Neural progenitor cell (in vitro differentiated cells): ENCODE results near the gene IMPDH1. TPM values are rescaled to one million over a fixed set of nuclear protein-coding genes. Genes with fewer than 3 reads are reported as not detected.

ENCODE experiments used
- DNase-seq: peaks from one replicate; pipeline ENCODE4 v3.0.0-alpha.2; 2016; ENCODE audit warnings: low spot score
- H2AFZ ChIP-seq: fragments of 200-600 bp; sonication (generic); replicated peaks from 2 replicates; pipeline ENCODE4 v1.6.1; 2016; ENCODE audit warnings: antibody characterized with exemption
- H3F3A ChIP-seq: fragments of 200-600 bp; sonication (generic); 2 replicates; pipeline ENCODE4 v1.6.1; 2016; ENCODE audit warnings: antibody characterized with exemption, low read depth
- H3K27ac ChIP-seq: fragments of 200-600 bp; sonication (generic); 2 replicates; pipeline ENCODE4 v1.5.1; 2016; ENCODE audit warnings: mild to moderate bottlenecking
- H3K27me3 ChIP-seq: fragments of 200-600 bp; sonication (generic); 2 replicates; pipeline ENCODE4 v1.6.1; 2016; ENCODE audit warnings: mild to moderate bottlenecking, moderate library complexity
- H3K36me3 ChIP-seq: fragments of 200-600 bp; sonication (generic); 2 replicates; pipeline ENCODE4 v1.5.1; 2016
- H3K4me1 ChIP-seq: fragments of 200-600 bp; sonication (generic); 2 replicates; pipeline ENCODE4 v1.6.1; 2016; ENCODE audit warnings: mixed run types
- H3K4me2 ChIP-seq: fragments of 200-600 bp; sonication (generic); 2 replicates; pipeline ENCODE4 v1.6.1; 2016
- H3K4me3 ChIP-seq: fragments of 200-600 bp; sonication (generic); 2 replicates; pipeline ENCODE4 v1.5.1; 2016
- H3K79me2 ChIP-seq: fragments of 200-600 bp; sonication (generic); 2 replicates; pipeline ENCODE4 v1.6.1; 2016; ENCODE audit warnings: low read depth
- H3K9ac ChIP-seq: fragments of 200-600 bp; sonication (generic); 2 replicates; pipeline ENCODE4 v1.6.1; 2016
- H3K9me3 ChIP-seq: fragments of 200-600 bp; sonication (generic); 2 replicates; pipeline ENCODE4 v1.5.1; 2016; ENCODE audit warnings: low read depth
- H4K20me1 ChIP-seq: fragments of 200-600 bp; sonication (generic); 2 replicates; pipeline ENCODE4 v1.6.1; 2016; ENCODE audit warnings: low read depth
- H3K27ac Mint-ChIP-seq: 3 replicates; pipeline ENCODE4 v1.8.0; 2021; ENCODE audit warnings: mixed read lengths
- H3K27me3 Mint-ChIP-seq: 2 replicates; pipeline ENCODE4 v1.8.0; 2022; ENCODE audit warnings: low read depth, mild to moderate bottlenecking, inconsistent platforms, moderate library complexity, mixed read lengths; ENCODE audit not compliant: insufficient read depth
- H3K36me3 Mint-ChIP-seq: 3 replicates; pipeline ENCODE4 v1.8.0; 2021; ENCODE audit warnings: mixed read lengths
- H3K4me1 Mint-ChIP-seq: 3 replicates; pipeline ENCODE4 v1.8.0; 2021; ENCODE audit warnings: mixed read lengths
- H3K4me3 Mint-ChIP-seq: 3 replicates; pipeline ENCODE4 v1.8.0; 2021; ENCODE audit warnings: mild to moderate bottlenecking, moderate library complexity, mixed read lengths
- H3K9me3 Mint-ChIP-seq: 3 replicates; pipeline ENCODE4 v1.8.0; 2020; ENCODE audit warnings: mixed read lengths
- CTCF ChIP-seq: fragments of 200-600 bp; sonication (generic); IDR thresholded peaks from 2 replicates; pipeline ENCODE4 v1.5.1; 2017; ENCODE audit warnings: antibody characterized with exemption, mild to moderate bottlenecking
- EZH2 ChIP-seq: fragments of 200-600 bp; sonication (generic); IDR thresholded peaks from 2 replicates; pipeline ENCODE4 v1.6.1; 2017; ENCODE audit warnings: antibody characterized with exemption, mild to moderate bottlenecking, moderate library complexity
- EZH2phosphoT487 ChIP-seq: fragments of 200-600 bp; sonication (generic); IDR thresholded peaks from 2 replicates; pipeline ENCODE4 v1.6.1; 2017; ENCODE audit warnings: antibody characterized with exemption
- total RNA-seq: library from RNA; depleted of rRNA; stranded (reverse); fragments of >200 nt; gene quantifications from 2 replicates; pipeline ENCODE4 v1.2.3, GENCODE V29; 2015; ENCODE audit warnings: low replicate concordance

IMPDH1 gene
- total RNA-seq, 1 donor from 2014 or later: 17.0 TPM

GRCh38 chr7:128385988-128386925, 23.5 kb downstream of the IMPDH1 start:
- Histone ChIP-seq H3K36me3 (no peaks in the 10 kb centered on the region), H3F3A (peaks cover 19% of the 10 kb centered on the region), H3K27ac (no peak overlapping the region), H3K27me3 (peaks cover 16% of the 10 kb centered on the region), H2AFZ (no peak overlapping the region), H3K9ac (no peak overlapping the region), H3K79me2 (no peaks in the 10 kb centered on the region), H3K9me3 (no peaks in the 10 kb centered on the region), H3K4me2 (no peak overlapping the region), H3K4me3 (no peak overlapping the region), H3K4me1 (peaks cover 37% of the 10 kb centered on the region), H4K20me1 (no peaks in the 10 kb centered on the region)
- TF ChIP-seq EZH2: no peak
- no peak for TF ChIP-seq EZH2phosphoT487
- no peak for TF ChIP-seq CTCF
- H3K36me3 Mint-ChIP-seq: peaks cover 2% of the 10 kb centered on the region
- peaks cover 58% of the 10 kb centered on the region for H3K4me1 Mint-ChIP-seq
- no peak overlapping the region for H3K4me3 Mint-ChIP-seq
- peaks cover 4% of the 10 kb centered on the region for H3K27me3 Mint-ChIP-seq
- no peak for DNase-seq
- H3K27ac Mint-ChIP-seq: no peak overlapping the region
- H3K9me3 Mint-ChIP-seq: no peaks in the 10 kb centered on the region

DNA sequence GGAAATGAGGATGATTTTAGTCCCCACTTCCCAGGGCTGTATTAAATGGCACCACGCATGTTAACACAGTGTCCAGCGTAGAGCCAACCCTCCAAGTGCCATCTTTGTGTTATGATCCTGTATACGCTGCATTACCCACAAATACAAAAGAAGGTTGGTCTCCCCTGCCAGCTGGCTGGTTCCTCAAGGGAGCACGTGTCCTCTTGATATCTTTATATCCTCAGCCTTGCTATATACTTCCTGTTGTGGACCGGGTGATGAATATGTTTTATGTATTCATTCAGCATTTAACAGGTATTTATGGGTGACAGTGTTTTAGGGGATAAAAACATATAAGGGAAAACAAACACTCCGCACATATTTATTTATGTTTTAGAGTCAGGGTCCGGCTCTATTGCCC, 25.1 kb downstream of the IMPDH1 start:
- Histone ChIP-seq H3K4me2 (no peak overlapping the region), H4K20me1 (no peaks in the 10 kb centered on the region), H3K4me1 (peaks cover 46% of the 10 kb centered on the region), H3K27me3 (peaks cover 16% of the 10 kb centered on the region), H3F3A (peaks cover 22% of the 10 kb centered on the region), H3K36me3 (no peaks in the 10 kb centered on the region), H3K9me3 (no peaks in the 10 kb centered on the region), H3K9ac (no peak overlapping the region), H3K79me2 (no peaks in the 10 kb centered on the region), H3K27ac (no peak overlapping the region), H2AFZ (no peak overlapping the region), H3K4me3 (no peak overlapping the region)
- Mint-ChIP-seq H3K27me3 (peaks cover 8% of the 10 kb centered on the region), H3K27ac (no peak overlapping the region), H3K4me3 (no peak overlapping the region), H3K4me1 (peaks cover 61% of the 10 kb centered on the region), H3K9me3 (no peaks in the 10 kb centered on the region), H3K36me3 (no peaks in the 10 kb centered on the region)
- no peak for DNase-seq
- no peak for TF ChIP-seq EZH2
- TF ChIP-seq EZH2phosphoT487: no peak
- TF ChIP-seq CTCF: no peak

GRCh38 chr7:128383776-128384175, 26.0 kb downstream of the IMPDH1 start:
- H3K4me2 ChIP-seq: no peak overlapping the region
- no peak overlapping the region for H3K27ac Mint-ChIP-seq
- H3F3A ChIP-seq: peaks cover 17% of the 10 kb centered on the region
- H3K4me3 Mint-ChIP-seq: no peak overlapping the region
- H3K27me3 Mint-ChIP-seq: peaks cover 8% of the 10 kb centered on the region
- H3K4me3 ChIP-seq: no peak overlapping the region
- H3K27me3 ChIP-seq: peaks cover 15% of the 10 kb centered on the region
- no peaks in the 10 kb centered on the region for H3K36me3 Mint-ChIP-seq
- TF ChIP-seq EZH2 (no peak), CTCF (no peak), EZH2phosphoT487 (no peak)
- DNase-seq: no peak
- H3K9me3 ChIP-seq: no peaks in the 10 kb centered on the region
- H3K4me1 Mint-ChIP-seq: peaks cover 57% of the 10 kb centered on the region
- no peaks in the 10 kb centered on the region for H3K36me3 ChIP-seq
- H3K9ac ChIP-seq: no peak overlapping the region
- no peaks in the 10 kb centered on the region for H4K20me1 ChIP-seq
- peaks cover 40% of the 10 kb centered on the region for H3K4me1 ChIP-seq
- H3K9me3 Mint-ChIP-seq: no peaks in the 10 kb centered on the region
- no peak overlapping the region for H2AFZ ChIP-seq
- no peaks in the 10 kb centered on the region for H3K79me2 ChIP-seq
- H3K27ac ChIP-seq: no peak overlapping the region
